Ishikawa (cell line): ENCODE results near the gene PXDC1.

ENCODE experiments used
- CEBPB ChIP-seq: IDR thresholded peaks from 2 replicates; pipeline ENCODE4 v1.6.1; 2012
- EP300 ChIP-seq: IDR thresholded peaks from 2 replicates; pipeline ENCODE4 v1.6.1; 2012; ENCODE audit warnings: borderline replicate concordance
- NFIC ChIP-seq: IDR thresholded peaks from 2 replicates; pipeline ENCODE4 v1.6.1; 2012
- REST ChIP-seq: IDR thresholded peaks from 2 replicates; pipeline ENCODE4 v1.6.1; 2012; ENCODE audit warnings: low read depth, mild to moderate bottlenecking

GRCh38 chr6:3770023-3770720 lies 18.7 kb upstream of the PXDC1 start:
- TF ChIP-seq REST, result no peak
- no peak for TF ChIP-seq CEBPB
- no peak for TF ChIP-seq EP300
- TF ChIP-seq NFIC, result no peak
